Stimulated activated CD8-positive, alpha-beta memory T cell treated with anti-CD3 and anti-CD28 coated beads, Interleukin-7, amount 100 ng/mL, for 48 hours (primary cell): ENCODE results near the gene AHDC1.
"Not testable (repeated sequence)": the region's sequence is repeated elsewhere in the genome, so short reads cannot be mapped to it uniquely, and the experiment has no call there.

Source experiments
- DNase-seq, 2 donors: peaks; one replicate each; pipeline ENCODE4 v3.0.0-alpha.2; 2020; ENCODE audit warnings: low read depth in 1 of 2; ENCODE audit errors: extremely low read depth in 1 of 2

The AHDC1 gene

GRCh38 chr1:27603681-27604578 is at the start of gene AHDC1:
Gene AHDC1 (minus strand): TSS chr1:27604144. CDS start chr1:27552115, 52,029 bp downstream.
- peak; percentile 81 to 86 for DNase-seq

GRCh38 chr1:27652111-27652864 is 48.3 kb upstream of the AHDC1 start:
- no peak for DNase-seq

- DNase-seq: no peak
Observed at GRCh38 chr1:27650539-27651175, 46.7 kb upstream of the AHDC1 start.

GRCh38 chr1:27650171-27650538 is 46.2 kb upstream of the AHDC1 start:
- DNase-seq: no peak

- no peak for DNase-seq
Observed at GRCh38 chr1:27649306-27649635, 45.3 kb upstream of the AHDC1 start.

GRCh38 chr1:27648602-27649305 is 44.8 kb upstream of the AHDC1 start:
- DNase-seq: no peak

GRCh38 chr1:27647328-27647727 is 43.4 kb upstream of the AHDC1 start:
- no peak for DNase-seq

- DNase-seq: no peak
Observed at GRCh38 chr1:27646676-27647075, 42.7 kb upstream of the AHDC1 start.

GRCh38 chr1:27645071-27645415 is 41.1 kb upstream of the AHDC1 start:
- no peak for DNase-seq

GRCh38 chr1:27644369-27645070 is 40.6 kb upstream of the AHDC1 start:
- DNase-seq: no peak

GRCh38 chr1:27643600-27644368 is 39.8 kb upstream of the AHDC1 start:
- peak in 1 of 2 donors; percentile 46 for DNase-seq

GRCh38 chr1:27640514-27640913 is 36.6 kb upstream of the AHDC1 start:
- DNase-seq: not testable (repeated sequence)

GRCh38 chr1:27638805-27639204 is 34.9 kb upstream of the AHDC1 start:
- no peak for DNase-seq

- no peak for DNase-seq
Observed at GRCh38 chr1:27638047-27638734, 34.2 kb upstream of the AHDC1 start.

GRCh38 chr1:27635396-27636142 is 31.6 kb upstream of the AHDC1 start:
- DNase-seq: no peak

GRCh38 chr1:27634985-27635367 is 31.0 kb upstream of the AHDC1 start, which contains the start of gene FGR:
Gene FGR (minus strand): TSS chr1:27635185. CDS start chr1:27623916, 11,269 bp downstream.
- no peak for DNase-seq

- DNase-seq: no peak
Observed at GRCh38 chr1:27634177-27634984, 30.4 kb upstream of the AHDC1 start.
